H1 (cell line): Measurements from ENCODE around the gene POTEG. TPM values are rescaled to one million over a fixed set of nuclear protein-coding genes. Genes with fewer than 3 reads are reported as not detected.
"Not testable (repeated sequence)": the region's sequence is repeated elsewhere in the genome, so short reads cannot be mapped to it uniquely, and the experiment has no call there.

Experiments used
- CTCF ChIA-PET: fragments of 300-600 bp; sonication (Branson Sonifier 250); formaldehyde crosslinking; loops from one replicate; lab custom pipeline; 2021; ENCODE audit not compliant: partially characterized antibody; lab: Charles Lee
- POLR2A ChIA-PET: fragments of 300-600 bp; sonication (Branson Sonifier 250); formaldehyde crosslinking; loops from one replicate; lab custom pipeline; 2021; ENCODE audit warnings: inconsistent platforms; ENCODE audit not compliant: partially characterized antibody; lab: Charles Lee
- DNase-seq, 2 experiments: peaks; one replicate each; pipeline versions ENCODE4 v3.0.0 to v3.0.0-alpha.2; 2010 to 2022; ENCODE audit warnings: low spot score in 2 of 2, low read depth in 1 of 2, mixed read lengths in 1 of 2
- FAIRE-seq: peaks from 2 replicates; lab custom pipeline; 2011; peaks lifted over from hg19 to GRCh38; lab: Jason Lieb, UNC
- H2AFZ ChIP-seq: 2 replicates; pipeline ENCODE4 v1.8.1; 2012; ENCODE audit warnings: low read length, inconsistent platforms
- H2AK5ac ChIP-seq: 2 replicates; pipeline ENCODE4 v1.6.1; 2013; ENCODE audit warnings: low read depth, low read length
- H2BK120ac ChIP-seq: replicated peaks from 2 replicates; pipeline ENCODE3; 2013; ENCODE audit warnings: low read depth, low read length, inconsistent platforms
- H2BK12ac ChIP-seq: 2 replicates; pipeline ENCODE4 v1.6.1; 2013; ENCODE audit warnings: low read depth, low read length
- H2BK15ac ChIP-seq: 2 replicates; pipeline ENCODE4 v1.6.1; 2013; ENCODE audit warnings: low read length
- H2BK20ac ChIP-seq: 2 replicates; pipeline ENCODE4 v1.6.1; 2013; ENCODE audit warnings: low read length
- H2BK5ac ChIP-seq: 2 replicates; pipeline ENCODE4 v1.6.1; 2013; ENCODE audit warnings: low read depth, low read length
- H3K14ac ChIP-seq: 2 replicates; pipeline ENCODE4 v1.6.1; 2013; ENCODE audit warnings: inconsistent platforms; ENCODE audit not compliant: insufficient read length
- H3K18ac ChIP-seq: 2 replicates; pipeline ENCODE4 v1.6.1; 2013; ENCODE audit warnings: low read length; ENCODE audit errors: extremely low read depth
- H3K23ac ChIP-seq: 2 replicates; pipeline ENCODE4 v1.6.1; 2013; ENCODE audit warnings: inconsistent platforms; ENCODE audit not compliant: insufficient read length
- H3K23me2 ChIP-seq: 2 replicates; pipeline ENCODE4 v1.6.1; 2013; ENCODE audit warnings: low read depth, low read length
- H3K27ac ChIP-seq: 2 replicates; pipeline ENCODE4 v1.6.1; 2011; ENCODE audit warnings: low read depth, low read length, inconsistent platforms
- H3K27me3 ChIP-seq, 4 experiments: replicated peaks in 1 of 4; 1 replicate in 1 of 4; 2 replicates in 3 of 4; pipeline versions ENCODE4 v1.6.1 to v1.8.1; 2011 to 2013; ENCODE audit warnings: low read length in 3 of 4, mild to moderate bottlenecking in 3 of 4, inconsistent platforms in 2 of 4, mixed read lengths in 2 of 4, moderate library complexity in 1 of 4; ENCODE audit not compliant: control insufficient read depth in 3 of 4, insufficient read depth in 3 of 4; ENCODE audit errors: extremely low read depth in 1 of 4
- H3K36me3 ChIP-seq, 4 experiments: 2 replicates each; pipeline versions ENCODE4 v1.6.1 to v1.8.1; 2011 to 2013; ENCODE audit warnings: mild to moderate bottlenecking in 4 of 4, low read length in 3 of 4, moderate library complexity in 2 of 4, control low read depth in 1 of 4, inconsistent platforms in 1 of 4; ENCODE audit not compliant: insufficient read depth in 4 of 4, control insufficient read depth in 2 of 4
- H3K4ac ChIP-seq: replicated peaks from 2 replicates; pipeline ENCODE3; 2013; ENCODE audit warnings: low read length, low read depth, mixed read lengths, inconsistent platforms; ENCODE audit not compliant: insufficient read length
- H3K4me1 ChIP-seq, 4 experiments: replicated peaks in 1 of 4; 1 replicate in 1 of 4; 2 replicates in 3 of 4; pipeline versions ENCODE4 v1.6.1 to v1.8.1; 2011 to 2013; ENCODE audit warnings: low read length in 3 of 4, inconsistent platforms in 2 of 4, mixed read lengths in 1 of 4; ENCODE audit not compliant: insufficient read depth in 4 of 4, control insufficient read depth in 3 of 4
- H3K4me2 ChIP-seq, 2 experiments: 2 replicates each; pipeline versions ENCODE4 v1.6.1 to v1.8.1; 2011 to 2013; ENCODE audit warnings: low read depth in 2 of 2, low read length in 2 of 2, control low read depth in 1 of 2, inconsistent platforms in 1 of 2, mild to moderate bottlenecking in 1 of 2; ENCODE audit not compliant: insufficient read depth in 1 of 2
- H3K4me3 ChIP-seq, 4 experiments: fragments of 200-600, 300-600 bp in 1 of 4; sonication (generic), shearing (Covaris generic), sonication (Bioruptor Twin) in 1 of 4; 2 replicates each; pipeline versions ENCODE4 v1.5.1 to v1.8.1; 2011 to 2016; ENCODE audit warnings: low read length in 4 of 4, low read depth in 3 of 4, control low read depth in 2 of 4, inconsistent platforms in 2 of 4, mild to moderate bottlenecking in 2 of 4, mixed read lengths in 1 of 4, moderate library complexity in 1 of 4; ENCODE audit not compliant: insufficient read depth in 2 of 4; ENCODE audit errors: extremely low read depth in 1 of 4
- H3K56ac ChIP-seq: replicated peaks from 2 replicates; pipeline ENCODE3; 2013; ENCODE audit warnings: low read depth, mild to moderate bottlenecking, mixed read lengths, low read length, inconsistent platforms; ENCODE audit not compliant: insufficient read length
- H3K79me1 ChIP-seq: 2 replicates; pipeline ENCODE4 v1.6.1; 2013; ENCODE audit warnings: low read depth, low read length, control low read depth
- H3K79me2 ChIP-seq, 2 experiments: 2 replicates each; pipeline versions ENCODE4 v1.6.1 to v1.8.1; 2012 to 2013; ENCODE audit warnings: low read length in 2 of 2, mild to moderate bottlenecking in 2 of 2, inconsistent platforms in 1 of 2; ENCODE audit not compliant: insufficient read depth in 2 of 2, control insufficient read depth in 1 of 2
- H3K9ac ChIP-seq, 4 experiments: replicated peaks in 1 of 4; 1 replicate in 1 of 4; 2 replicates in 3 of 4; pipeline versions ENCODE4 v1.6.1 to v1.8.1; 2011 to 2013; ENCODE audit warnings: low read depth in 3 of 4, low read length in 3 of 4, control low read depth in 2 of 4, mild to moderate bottlenecking in 2 of 4, moderate library complexity in 2 of 4, inconsistent platforms in 1 of 4; ENCODE audit errors: extremely low read depth in 1 of 4
- H3K9me3 ChIP-seq, 2 experiments: 2 replicates each; pipeline versions ENCODE4 v1.6.1 to v1.8.1; 2012 to 2013; ENCODE audit warnings: mild to moderate bottlenecking in 2 of 2, moderate library complexity in 2 of 2, control low read depth in 1 of 2, inconsistent platforms in 1 of 2, low read depth in 1 of 2, low read length in 1 of 2, mixed read lengths in 1 of 2; ENCODE audit not compliant: insufficient read depth in 2 of 2
- H4K20me1 ChIP-seq, 2 experiments: replicated peaks in 1 of 2; 2 replicates each; pipeline versions ENCODE3 to v1.8.1; 2011 to 2013; ENCODE audit warnings: inconsistent platforms in 2 of 2, low read length in 2 of 2, mild to moderate bottlenecking in 1 of 2; ENCODE audit not compliant: insufficient read depth in 2 of 2, control insufficient read depth in 1 of 2
- H4K5ac ChIP-seq: 2 replicates; pipeline ENCODE4 v1.6.1; 2013; ENCODE audit warnings: low read length, low read depth, mixed read lengths, inconsistent platforms; ENCODE audit not compliant: insufficient read length
- H4K8ac ChIP-seq: 2 replicates; pipeline ENCODE4 v1.8.0; 2013; ENCODE audit warnings: mild to moderate bottlenecking, moderate library complexity, low read length, inconsistent platforms; ENCODE audit not compliant: insufficient read depth; ENCODE audit errors: extremely low read depth
- H4K91ac ChIP-seq: replicated peaks from 2 replicates; pipeline ENCODE3; 2013; ENCODE audit warnings: low read length, mixed read lengths, inconsistent platforms; ENCODE audit not compliant: insufficient read length
- WGBS, 2 experiments: shearing (Covaris generic) in 1 of 2; methylation state at CpG; one replicate each; pipeline versions ENCODE4 v1.1.6 to v1.1.7; 2013 to 2015; ENCODE audit warnings: low lambda C conversion rate in 2 of 2, mixed read lengths in 2 of 2, inconsistent platforms in 1 of 2, low coverage in 1 of 2, missing lambda C conversion rate in 1 of 2; ENCODE audit not compliant: insufficient replicate concordance in 2 of 2, insufficient coverage in 1 of 2, insufficient read length in 1 of 2; ENCODE audit errors: extremely low coverage in 1 of 2, missing lambda C conversion rate in 1 of 2; 5-methylcytosine and 5-hydroxymethylcytosine counted together
- polyA plus RNA-seq, 7 experiments: library from polyadenylated mRNA; depleted of rRNA in 3 of 7; stranded (reverse) in 5 of 7; unstranded in 2 of 7; fragments of >200 nt in 5 of 7; fragments of 200-250 nt in 2 of 7; gene quantifications; 1 replicate in 5 of 7; 2 replicates in 1 of 7; 4 replicates in 1 of 7; pipeline versions ENCODE4 v1.2.1 to v1.2.3, GENCODE V29; 2011 to 2013; ENCODE audit warnings: missing spikeins in 2 of 7, mixed read lengths in 2 of 7
- total RNA-seq: library from RNA; stranded (reverse); fragmentation: NEBNext Ultra II Directional; extraction: Animal tissue kit (Norgen Biotek cat#: 25700); gene quantifications from 2 replicates; pipeline ENCODE4 v1.2.1, GENCODE V29; 2021

POTEG gene
- total and polyA plus RNA-seq, 2 of the 8 experiments (the other 6 are each of a cell fraction or from before 2014, with no cell fraction given): not detected

GRCh38 chr14:19384088-19384781 is 49.9 kb downstream of the POTEG start:
- CTCF ChIA-PET, FAIRE-seq, POLR2A ChIA-PET: not testable (repeated sequence)

More at GRCh38 chr14:19384088-19384781, 49.9 kb downstream of the POTEG start:
- H3K9ac ChIP-seq, H3K36me3 ChIP-seq, H3K27me3 ChIP-seq, H3K4ac ChIP-seq, H3K56ac ChIP-seq, H4K5ac ChIP-seq, H2AK5ac ChIP-seq, H3K79me2 ChIP-seq, H3K4me1 ChIP-seq, DNase-seq, H3K4me2 ChIP-seq, H3K18ac ChIP-seq, H4K20me1 ChIP-seq, H2BK120ac ChIP-seq, H3K79me1 ChIP-seq, H3K14ac ChIP-seq, H3K27ac ChIP-seq, H4K8ac ChIP-seq, H3K4me3 ChIP-seq, H2BK5ac ChIP-seq, H2AFZ ChIP-seq, H2BK20ac ChIP-seq, H4K91ac ChIP-seq, H3K9me3 ChIP-seq, H2BK15ac ChIP-seq, H2BK12ac ChIP-seq, H3K23me2 ChIP-seq, H3K23ac ChIP-seq: not testable (repeated sequence)
- 20% methylated on average over 1 of the region's 6 CpGs; no CpG with 5 or more reads in 1 of the 2 experiments for WGBS, 2 experiments
